K562 (cell line): Measurements from ENCODE around the gene FBXW8. TPM values are rescaled to one million over a fixed set of nuclear protein-coding genes. Genes with fewer than 3 reads are reported as not detected.

Source experiments
- CBX5 ChIP-seq: IDR thresholded peaks from 2 replicates; pipeline ENCODE4 v1.6.1; 2014; ENCODE audit warnings: low read depth, borderline replicate concordance
- CHAMP1 ChIP-seq: fragments of 450-650 bp; IDR thresholded peaks from 2 replicates; pipeline ENCODE4 v1.6.1; 2016; ENCODE audit warnings: mild to moderate bottlenecking
- ELF2 ChIP-seq: fragments of 250-450 bp; sonication (Bioruptor Pico); IDR thresholded peaks from 2 replicates; pipeline ENCODE4 v1.5.0; 2021; ENCODE audit warnings: mild to moderate bottlenecking
- GTF2E2 ChIP-seq: fragments of 200-800 bp; sonication (Bioruptor generic); IDR thresholded peaks from 2 replicates; pipeline ENCODE4 v1.6.1; 2016; ENCODE audit warnings: missing genetic modification characterization, missing compliant biosample characterization
- HNRNPL ChIP-seq: fragments of 200-400 bp; formaldehyde crosslinking; IDR thresholded peaks from 2 replicates; pipeline ENCODE4 v1.6.1; 2017; ENCODE audit warnings: low read depth, mild to moderate bottlenecking, low read length
- KAT7 ChIP-seq: sonication (generic); formaldehyde crosslinking; IDR thresholded peaks from 2 replicates; pipeline ENCODE4 v1.8.0; 2022; ENCODE audit warnings: missing genetic modification reagents, mild to moderate bottlenecking, borderline replicate concordance
- MBD2 ChIP-seq: sonication (generic); IDR thresholded peaks from 2 replicates; pipeline ENCODE4 v1.6.1; 2016; ENCODE audit warnings: low read depth, borderline replicate concordance
- MCM2 ChIP-seq: fragments of 450-650 bp; IDR thresholded peaks from 2 replicates; pipeline ENCODE4 v1.6.1; 2017; ENCODE audit warnings: low read depth, mild to moderate bottlenecking
- RBM17 ChIP-seq: fragments of 200-400 bp; formaldehyde crosslinking; IDR thresholded peaks from 2 replicates; pipeline ENCODE4 v1.6.1; 2017; ENCODE audit warnings: low read depth, mild to moderate bottlenecking, low read length, borderline replicate concordance
- SIN3B ChIP-seq: fragments of 450-650 bp; IDR thresholded peaks from 2 replicates; pipeline ENCODE4 v1.6.1; 2017; ENCODE audit warnings: low read depth, mild to moderate bottlenecking, moderate library complexity
- SP1 ChIP-seq: sonication (generic); formaldehyde crosslinking; IDR thresholded peaks from 2 replicates; pipeline ENCODE4 v1.8.1; 2022; ENCODE audit warnings: mild to moderate bottlenecking, missing genetic modification reagents
- WHSC1 ChIP-seq: IDR thresholded peaks from one replicate; pipeline ENCODE4 v1.6.1; 2012; ENCODE audit warnings: low read length, control low read depth, inconsistent platforms
- ZNF133 ChIP-seq: fragments of 250-450 bp; sonication (Bioruptor Pico); IDR thresholded peaks from 2 replicates; pipeline ENCODE4 v1.4.0; 2020; ENCODE audit warnings: mild to moderate bottlenecking
- ZNF436 ChIP-seq: fragments of 250-450, 450-650 bp; sonication (Bioruptor Pico); formaldehyde crosslinking; IDR thresholded peaks from 2 replicates; pipeline ENCODE4 v1.7.0; 2020; ENCODE audit warnings: mild to moderate bottlenecking
- ZNF449 ChIP-seq: fragments of 250-450 bp; sonication (Bioruptor Pico); IDR thresholded peaks from 2 replicates; pipeline ENCODE4 v1.8.0; 2022; ENCODE audit warnings: moderate library complexity, mild to moderate bottlenecking, inconsistent platforms
- ZNF696 ChIP-seq: fragments of 250-450 bp; sonication (Bioruptor Pico); conservative IDR thresholded peaks from 2 replicates; pipeline ENCODE4 v1.4.0; 2020; ENCODE audit warnings: mild to moderate bottlenecking, moderate library complexity
- polyA plus RNA-seq, 8 experiments: library from polyadenylated mRNA; depleted of rRNA in 4 of 8; stranded (reverse) in 5 of 8; unstranded in 3 of 8; fragments of >200 nt; fragmentation: Nextera tagmentation in 2 of 8; fragmentation: Illumina TruSeq in 1 of 8; extraction: Ambion mirVana in 2 of 8; extraction: Trizol in 1 of 8; gene quantifications; 2 replicates each; pipeline versions ENCODE4 v1.2.1 to v1.2.3, GENCODE V29; 2011 to 2014; ENCODE audit warnings: inconsistent platforms in 1 of 8, missing spikeins in 1 of 8
- total RNA-seq, 7 experiments: library from RNA; depleted of rRNA in 6 of 7; stranded (reverse); fragments of >200 nt in 6 of 7; fragmentation: Illumina TruSeq in 2 of 7; extraction: Trizol in 2 of 7; gene quantifications; 2 replicates each; pipeline versions ENCODE4 v1.2.1 to v1.2.3, GENCODE V29; 2011 to 2021; ENCODE audit warnings: low replicate concordance in 1 of 7
- TF ChIP-seq, protein P1 (sequence below): sonication (generic); formaldehyde crosslinking; IDR thresholded peaks from 2 replicates; pipeline ENCODE4 v1.8.0; 2022; ENCODE audit warnings: missing genetic modification reagents, mild to moderate bottlenecking, borderline replicate concordance
- TF ChIP-seq, protein P2 (sequence below), 3 experiments: fragments of 200-800 bp in 1 of 3; sonication (Bioruptor generic) in 1 of 3; sonication (generic) in 1 of 3; formaldehyde crosslinking in 1 of 3; IDR thresholded peaks; 2 replicates each; pipeline versions ENCODE4 v1.6.1 to v1.8.0; 2016 to 2022; ENCODE audit warnings: mild to moderate bottlenecking in 2 of 3, missing compliant biosample characterization in 2 of 3, missing genetic modification characterization in 2 of 3, missing genetic modification reagents in 1 of 3
- TF ChIP-seq, protein P3 (sequence below): fragments of 250-450 bp; sonication (Bioruptor Pico); IDR thresholded peaks from 2 replicates; pipeline ENCODE4 v1.8.0; 2021; ENCODE audit warnings: borderline replicate concordance, mild to moderate bottlenecking, moderate library complexity; ENCODE audit not compliant: poor library complexity, severe bottlenecking

FBXW8 gene
- total and polyA plus RNA-seq, 9 of the 15 experiments (the other 6 are each of a cell fraction or from before 2014, with no cell fraction given), result 0.58 to 8.3 (median 4.4) TPM

DNA sequence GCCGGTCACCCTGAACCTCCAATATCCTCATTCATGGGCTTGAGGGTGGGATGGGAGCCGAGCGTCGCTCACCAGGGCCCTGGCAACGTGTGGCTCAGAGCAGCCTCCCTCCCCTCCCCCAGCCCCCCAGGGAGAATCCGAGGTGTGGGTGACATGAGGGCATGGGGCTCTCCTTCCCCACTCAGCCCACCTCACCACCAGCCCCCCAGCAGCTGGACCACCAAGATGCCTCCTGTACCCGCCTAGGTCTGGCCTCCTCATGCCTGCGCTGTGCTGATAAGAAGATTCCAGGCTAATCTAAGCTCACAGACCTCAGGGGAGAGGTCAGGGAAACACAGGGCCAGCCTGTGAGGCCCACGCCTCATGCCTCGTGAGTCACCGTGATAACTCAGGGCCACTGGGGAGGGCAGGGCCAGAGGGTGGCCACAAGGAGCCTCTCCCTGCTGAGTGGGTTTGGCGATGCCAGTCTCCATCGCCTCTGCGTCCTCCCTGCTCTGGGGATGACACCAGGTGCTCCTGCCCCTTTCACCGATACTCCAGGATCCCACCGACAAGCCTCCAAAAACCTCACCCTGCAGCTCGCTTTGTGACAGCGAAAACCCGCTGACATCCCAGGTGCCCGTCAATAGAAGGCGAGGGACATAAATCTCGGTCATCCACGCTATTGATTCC lies 131.6 kb downstream of the FBXW8 start (continued):
- peak; percentile 99 for TF ChIP-seq CHAMP1
- TF ChIP-seq RBM17, result no peak
- peak; percentile 73; the same call in 1 of the 2 replicates for TF ChIP-seq HNRNPL
- no peak; the same call in 1 of the 2 replicates for TF ChIP-seq KAT7 (CRISPR knock-in tag)
- peak; percentile 97 for TF ChIP-seq MBD2
- TF ChIP-seq SIN3B, result 0 out of 2 replicates have a peak, but pooled peaks have one; percentile 25
- TF ChIP-seq WHSC1, result no peak
- TF ChIP-seq ELF2 (CRISPR knock-in tag), result no peak
- TF ChIP-seq ZNF696 (CRISPR knock-in tag), result no peak
- no peak for TF ChIP-seq ZNF436 (CRISPR knock-in tag)
- no peak for TF ChIP-seq ZNF133 (CRISPR knock-in tag)
- TF ChIP-seq, protein P1, sequence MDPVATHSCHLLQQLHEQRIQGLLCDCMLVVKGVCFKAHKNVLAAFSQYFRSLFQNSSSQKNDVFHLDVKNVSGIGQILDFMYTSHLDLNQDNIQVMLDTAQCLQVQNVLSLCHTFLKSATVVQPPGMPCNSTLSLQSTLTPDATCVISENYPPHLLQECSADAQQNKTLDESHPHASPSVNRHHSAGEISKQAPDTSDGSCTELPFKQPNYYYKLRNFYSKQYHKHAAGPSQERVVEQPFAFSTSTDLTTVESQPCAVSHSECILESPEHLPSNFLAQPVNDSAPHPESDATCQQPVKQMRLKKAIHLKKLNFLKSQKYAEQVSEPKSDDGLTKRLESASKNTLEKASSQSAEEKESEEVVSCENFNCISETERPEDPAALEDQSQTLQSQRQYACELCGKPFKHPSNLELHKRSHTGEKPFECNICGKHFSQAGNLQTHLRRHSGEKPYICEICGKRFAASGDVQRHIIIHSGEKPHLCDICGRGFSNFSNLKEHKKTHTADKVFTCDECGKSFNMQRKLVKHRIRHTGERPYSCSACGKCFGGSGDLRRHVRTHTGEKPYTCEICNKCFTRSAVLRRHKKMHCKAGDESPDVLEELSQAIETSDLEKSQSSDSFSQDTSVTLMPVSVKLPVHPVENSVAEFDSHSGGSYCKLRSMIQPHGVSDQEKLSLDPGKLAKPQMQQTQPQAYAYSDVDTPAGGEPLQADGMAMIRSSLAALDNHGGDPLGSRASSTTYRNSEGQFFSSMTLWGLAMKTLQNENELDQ (CRISPR knock-in tag), result no peak
- peak; percentile 87 for TF ChIP-seq SP1
- TF ChIP-seq MCM2, result no peak
- TF ChIP-seq GTF2E2, result no peak; the same call in 1 of the 2 replicates
- TF ChIP-seq CBX5, result 0 out of 2 replicates have a peak, but pooled peaks have one; percentile 12
- TF ChIP-seq, protein P2, sequence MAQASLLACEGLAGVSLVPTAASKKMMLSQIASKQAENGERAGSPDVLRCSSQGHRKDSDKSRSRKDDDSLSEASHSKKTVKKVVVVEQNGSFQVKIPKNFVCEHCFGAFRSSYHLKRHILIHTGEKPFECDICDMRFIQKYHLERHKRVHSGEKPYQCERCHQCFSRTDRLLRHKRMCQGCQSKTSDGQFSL (CRISPR knock-in tag; IDR thresholded peaks at IDR 0.05), result no peak; the same call in 1 of the 2 replicates
- TF ChIP-seq, protein P2 (tag; IDR thresholded peaks at IDR 0.05), result no peak; a peak in 1 of 4 replicates
- TF ChIP-seq, protein P3, sequence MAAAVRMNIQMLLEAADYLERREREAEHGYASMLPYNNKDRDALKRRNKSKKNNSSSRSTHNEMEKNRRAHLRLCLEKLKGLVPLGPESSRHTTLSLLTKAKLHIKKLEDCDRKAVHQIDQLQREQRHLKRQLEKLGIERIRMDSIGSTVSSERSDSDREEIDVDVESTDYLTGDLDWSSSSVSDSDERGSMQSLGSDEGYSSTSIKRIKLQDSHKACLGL, result no peak
- TF ChIP-seq ZNF449 (CRISPR knock-in tag), result peak; percentile 71; the same call in 1 of the 2 replicates
